Central memory CD4-positive, alpha-beta T cell (primary cell): Measurements from ENCODE around the gene HNRNPLL.
"Not testable (repeated sequence)": the region's sequence is repeated elsewhere in the genome, so short reads cannot be mapped to it uniquely, and the experiment has no call there.

Experiments used
- DNase-seq: peaks from one replicate; pipeline ENCODE4 v3.0.0; 2022

Gene HNRNPLL

GRCh38 chr2:38551746-38552145 is 51.0 kb downstream of the HNRNPLL start:
- no peak for DNase-seq

- no peak for DNase-seq
Observed at GRCh38 chr2:38551171-38551570, 51.6 kb downstream of the HNRNPLL start.

- no peak for DNase-seq
Observed at GRCh38 chr2:38549851-38550250, 52.9 kb downstream of the HNRNPLL start.

GRCh38 chr2:38549071-38549704 is 53.5 kb downstream of the HNRNPLL start:
- no peak for DNase-seq

- DNase-seq, result no peak
Observed at GRCh38 chr2:38547791-38548190, 54.9 kb downstream of the HNRNPLL start.

GRCh38 chr2:38546585-38546984 is 56.1 kb downstream of the HNRNPLL start:
- DNase-seq, result no peak

GRCh38 chr2:38546064-38546463 is 56.7 kb downstream of the HNRNPLL start:
- DNase-seq, result no peak

GRCh38 chr2:38542248-38542631 is 60.5 kb downstream of the HNRNPLL start:
- DNase-seq, result not testable (repeated sequence)

GRCh38 chr2:38540580-38541286 is 62.0 kb downstream of the HNRNPLL start:
- no peak for DNase-seq

- DNase-seq, result no peak
Observed at GRCh38 chr2:38539086-38539485, 63.6 kb downstream of the HNRNPLL start.

GRCh38 chr2:38537937-38538525 is 64.7 kb downstream of the HNRNPLL start:
- no peak for DNase-seq

- DNase-seq, result not testable (repeated sequence)
Observed at GRCh38 chr2:38537296-38537695, 65.4 kb downstream of the HNRNPLL start.

GRCh38 chr2:38535744-38536506 is 66.8 kb downstream of the HNRNPLL start:
- peak; percentile 63 for DNase-seq

GRCh38 chr2:38535404-38535743 is 67.4 kb downstream of the HNRNPLL start:
- DNase-seq, result no peak

GRCh38 chr2:38534746-38535403 is 67.9 kb downstream of the HNRNPLL start:
- no peak for DNase-seq

GRCh38 chr2:38533757-38534545 is 68.8 kb downstream of the HNRNPLL start:
- DNase-seq, result no peak

GRCh38 chr2:38533180-38533579 is 69.5 kb downstream of the HNRNPLL start:
- no peak for DNase-seq

GRCh38 chr2:38532366-38532765 is 70.4 kb downstream of the HNRNPLL start:
- no peak for DNase-seq

GRCh38 chr2:38529208-38529607 is 73.5 kb downstream of the HNRNPLL start:
- DNase-seq, result no peak

GRCh38 chr2:38528534-38528933 is 74.2 kb downstream of the HNRNPLL start:
- DNase-seq, result no peak

GRCh38 chr2:38528008-38528442 is 74.7 kb downstream of the HNRNPLL start:
- no peak for DNase-seq
